HG03060 (cell line): ENCODE data around the gene KIF7.
"Not testable (repeated sequence)": the region's sequence is repeated elsewhere in the genome, so short reads cannot be mapped to it uniquely, and the experiment has no call there.

Source experiments
- ATAC-seq: cut with Tn5 transposase; IDR thresholded peaks from one replicate; pipeline ENCODE4 v1.9.1; 2021; ENCODE audit warnings: low read depth, moderate number of reproducible peaks; ENCODE audit not compliant: unreplicated experiment

The KIF7 gene

GRCh38 chr15:89654847-89655805 lies at the start of gene KIF7:
KIF7 (minus strand) TSS chr15:89655467; CDS start chr15:89652930, 2,537 bp downstream.
- no peak for ATAC-seq

GRCh38 chr15:89704411-89704810 lies 49.1 kb upstream of the KIF7 start:
- ATAC-seq, result no peak

- ATAC-seq, result no peak
Observed at GRCh38 chr15:89695198-89695597, 39.9 kb upstream of the KIF7 start.

- ATAC-seq, result no peak
Observed at GRCh38 chr15:89693696-89694095, 38.4 kb upstream of the KIF7 start.

GRCh38 chr15:89693091-89693490 lies 37.8 kb upstream of the KIF7 start:
- ATAC-seq, result no peak

- peak; percentile 69 for ATAC-seq
Observed at GRCh38 chr15:89690276-89691218, 35.3 kb upstream of the KIF7 start, which contains the start of the genes PEX11A and WDR93. PEX11A (minus strand) TSS chr15:89690754; CDS start chr15:89690632, 122 bp downstream. WDR93 (plus strand) TSS chr15:89690811; CDS start chr15:89701747, 10,936 bp downstream.

- ATAC-seq, result not testable (repeated sequence)
Observed at GRCh38 chr15:89689930-89690275, 34.6 kb upstream of the KIF7 start.

GRCh38 chr15:89686522-89686921 lies 31.3 kb upstream of the KIF7 start:
- ATAC-seq, result no peak

- ATAC-seq, result no peak
Observed at GRCh38 chr15:89685995-89686394, 30.7 kb upstream of the KIF7 start.

- ATAC-seq, result no peak
Observed at GRCh38 chr15:89681146-89681545, 25.9 kb upstream of the KIF7 start.

- no peak for ATAC-seq
Observed at GRCh38 chr15:89680282-89680873, 25.1 kb upstream of the KIF7 start.

GRCh38 chr15:89679212-89679611 lies 23.9 kb upstream of the KIF7 start, which contains the start of gene PLIN1:
PLIN1 (minus strand) TSS chr15:89679367; CDS start chr15:89677489, 1,878 bp downstream.
- no peak for ATAC-seq

GRCh38 chr15:89677381-89677780 lies 22.1 kb upstream of the KIF7 start:
- ATAC-seq, result no peak

- ATAC-seq, result no peak
Observed at GRCh38 chr15:89675606-89676005, 20.3 kb upstream of the KIF7 start.

GRCh38 chr15:89674526-89674925 lies 19.3 kb upstream of the KIF7 start:
- ATAC-seq, result no peak

GRCh38 chr15:89673165-89673512 lies 17.9 kb upstream of the KIF7 start:
- no peak for ATAC-seq

- no peak for ATAC-seq
Observed at GRCh38 chr15:89672221-89673164, 17.2 kb upstream of the KIF7 start.

- ATAC-seq, result no peak
Observed at GRCh38 chr15:89671687-89672086, 16.4 kb upstream of the KIF7 start.

GRCh38 chr15:89670971-89671560 lies 15.8 kb upstream of the KIF7 start:
- ATAC-seq, result no peak
